Right lobe of liver (tissue), 6 donors: ENCODE results near the gene IAH1. TPM values are rescaled to one million over a fixed set of nuclear protein-coding genes. Genes with fewer than 3 reads are reported as not detected.
"Not testable (repeated sequence)": the region's sequence is repeated elsewhere in the genome, so short reads cannot be mapped to it uniquely, and the experiment has no call there.

Source experiments
- ATAC-seq, 4 donors: fragments of 200-7000 bp; cut with Tn5 transposase; one replicate each; pipeline ENCODE4 v1.9.1; 2020; ENCODE audit warnings: mild to moderate bottlenecking in 4 of 4, moderate library complexity in 4 of 4
- DNase-seq, 3 donors: peaks; one replicate each; pipeline ENCODE4 v3.0.0-alpha.2; 2020
- H3K27ac ChIP-seq, 3 donors: fragments of 200-600 bp; one replicate each; pipeline ENCODE4 v1.8.0; 2022
- H3K27me3 ChIP-seq, 2 donors: fragments of 200-600 bp; one replicate each; pipeline ENCODE4 v1.8.0; 2022
- H3K36me3 ChIP-seq, 4 donors: fragments of 200-600 bp; sonication (generic) in 1 of 4; one replicate each; pipeline versions ENCODE4 v1.5.1 to v1.8.0; 2017 to 2022; ENCODE audit warnings: control low read depth in 1 of 4
- H3K4me1 ChIP-seq, 4 donors: fragments of 200-600 bp; sonication (generic) in 1 of 4; one replicate each; pipeline versions ENCODE4 v1.5.1 to v1.8.0; 2017 to 2022; ENCODE audit warnings: control low read depth in 1 of 4
- H3K4me3 ChIP-seq, 3 donors: fragments of 200-600 bp; one replicate each; pipeline ENCODE4 v1.8.0; 2022
- H3K9me3 ChIP-seq, 4 donors: fragments of 200-600 bp; sonication (generic) in 1 of 4; one replicate each; pipeline versions ENCODE4 v1.5.1 to v1.8.0; 2017 to 2022; ENCODE audit warnings: control low read depth in 1 of 4
- CTCF ChIP-seq, 4 donors: fragments of 200-600 bp in 3 of 4; fragments of 450-650 bp in 1 of 4; IDR thresholded peaks; one replicate each; pipeline versions ENCODE4 v1.5.1 to v1.8.0; 2016 to 2022; ENCODE audit warnings: antibody characterized with exemption in 4 of 4, mild to moderate bottlenecking in 2 of 4
- POLR2A ChIP-seq: fragments of 450-650 bp; IDR thresholded peaks from one replicate; pipeline ENCODE4 v1.6.1; 2017; ENCODE audit warnings: antibody characterized with exemption, mild to moderate bottlenecking
- WGBS: methylation state at CpG from one replicate; pipeline ENCODE4 v1.1.6; 2018; ENCODE audit warnings: low coverage, low lambda C conversion rate; ENCODE audit not compliant: insufficient coverage; ENCODE audit errors: missing lambda C conversion rate; 5-methylcytosine and 5-hydroxymethylcytosine counted together
- intact Hi-C, 2 donors: fragments of 100-400 bp; cut with DNase I; formaldehyde crosslinking; loops; one replicate each; pipeline versions ENCODE4 v1.11.2 to v1.14.1; 2022
- total RNA-seq, 6 experiments: library from RNA; depleted of rRNA in 2 of 6; stranded (reverse); fragments of >200 nt in 2 of 6; fragmentation: NEBNext Ultra II Directional in 3 of 6; extraction: Animal tissue kit (Norgen Biotek cat#: 25700) in 3 of 6; gene quantifications; one replicate each; pipeline versions ENCODE4 v1.1.0 to v1.2.4, GENCODE V29; 2016 to 2023
- donor health status: DM: no; HTN: yes; CAD: no.
- donor health status: DM: no; HTN: no; CAD: no.
- donor health status: DM: no; HTN: no; CAD: no.
- donor health status: DM: no; HTN: yes; CAD: no.
- donor health status: DM: no; HTN: yes; CAD: no.

IAH1 gene
- total RNA-seq, 6 experiments from 2014 or later, result 30.4 to 41.3 (median 33.6) TPM

DNA sequence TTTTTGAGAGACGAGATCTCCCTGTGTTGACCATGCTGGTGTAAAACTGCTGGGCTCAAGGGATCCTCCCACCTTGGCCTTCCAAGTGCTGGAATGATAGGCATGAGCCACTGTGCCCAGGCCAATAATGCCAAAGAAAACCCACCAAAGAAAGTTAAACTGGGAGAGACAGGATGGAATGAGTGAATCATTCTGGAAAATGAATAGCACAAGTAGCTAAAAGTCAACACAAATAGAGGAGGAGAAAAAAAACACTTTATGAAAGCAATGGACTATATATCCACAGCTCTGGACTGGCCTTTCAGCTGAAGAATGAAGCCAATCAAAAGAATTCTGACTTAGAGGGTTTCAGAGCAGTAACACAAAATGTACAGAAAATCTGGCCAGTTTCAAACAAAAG is 23.9 kb downstream of the IAH1 start:
- ATAC-seq (no peak), DNase-seq (no peak)
- no peaks in the 10 kb centered on the region for H3K27me3 ChIP-seq
- H3K36me3 ChIP-seq, result peaks cover 0 to 50% (median 11%) of the 10 kb centered on the region in 4 donors
- no peaks in the 10 kb centered on the region for H3K9me3 ChIP-seq
- H3K4me3 ChIP-seq, result no peak overlapping the region
- H3K27ac ChIP-seq, result no peak overlapping the region
- 62% methylated on average over 1 of the region's 1 CpG for WGBS
- intact Hi-C loops, result no loop called here
- no peak for TF ChIP-seq POLR2A
- TF ChIP-seq CTCF (IDR thresholded peaks at IDR 0.05), result no peak
- H3K4me1 ChIP-seq, result no peaks in the 10 kb centered on the region

DNA sequence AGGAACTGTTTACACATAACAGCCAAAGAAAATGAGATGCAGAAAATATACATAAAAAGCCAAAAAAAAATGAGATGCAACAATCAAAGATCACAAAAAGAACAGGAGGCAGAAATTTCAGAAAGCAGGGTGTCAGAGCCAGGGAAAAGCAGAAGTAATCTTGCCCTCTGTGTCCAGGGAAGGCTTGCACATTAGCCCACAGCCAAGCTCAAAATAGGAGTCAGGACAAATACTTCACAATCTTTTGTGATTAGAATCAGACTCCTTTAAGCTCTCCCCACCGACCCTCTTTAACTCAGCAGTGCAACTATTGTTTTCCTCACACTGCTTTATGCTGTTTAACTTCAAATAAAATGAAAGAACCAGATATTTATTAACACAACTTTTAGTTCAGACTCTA is 34.6 kb downstream of the IAH1 start:
- Histone ChIP-seq H3K4me1 (no peaks in the 10 kb centered on the region), H3K4me3 (no peak overlapping the region), H3K27ac (no peak overlapping the region), H3K9me3 (no peaks in the 10 kb centered on the region), H3K27me3 (no peaks in the 10 kb centered on the region), H3K36me3 (peaks cover 0 to 34% (median 8%) of the 10 kb centered on the region in 4 donors)
- no peak for ATAC-seq
- intact Hi-C loops, result no loop called here
- TF ChIP-seq POLR2A (no peak), CTCF (IDR thresholded peaks at IDR 0.05) (no peak)
- DNase-seq, result no peak
- WGBS, result 24% methylated on average over 1 of the region's 1 CpG

- H3K9me3 ChIP-seq, DNase-seq, intact Hi-C loops, H3K27me3 ChIP-seq, H3K27ac ChIP-seq, H3K4me1 ChIP-seq, ATAC-seq, H3K4me3 ChIP-seq: not testable (repeated sequence)
- H3K36me3 ChIP-seq, result peaks cover 0 to 20% (median 10%) of the 10 kb centered on the region in 4 donors
- no CpG with 5 or more reads among the region's 3 CpGs for whole genome bisulfite sequencing
Measured at GRCh38 chr2:9513946-9514345, 39.6 kb downstream of the IAH1 start.

GRCh38 chr2:9517118-9517782 is 42.9 kb downstream of the IAH1 start:
- intact Hi-C loops, result no loop called here
- 91% methylated on average over 2 of the region's 2 CpGs for WGBS
- Histone ChIP-seq H3K36me3 (peaks cover 0 to 16% (median 10%) of the 10 kb centered on the region in 4 donors), H3K4me1 (no peaks in the 10 kb centered on the region), H3K27ac (no peak overlapping the region), H3K27me3 (no peaks in the 10 kb centered on the region), H3K4me3 (no peak overlapping the region), H3K9me3 (no peaks in the 10 kb centered on the region)
- DNase-seq (no peak), ATAC-seq (no peak)
- TF ChIP-seq POLR2A (no peak), CTCF (IDR thresholded peaks at IDR 0.05) (no peak)

DNA sequence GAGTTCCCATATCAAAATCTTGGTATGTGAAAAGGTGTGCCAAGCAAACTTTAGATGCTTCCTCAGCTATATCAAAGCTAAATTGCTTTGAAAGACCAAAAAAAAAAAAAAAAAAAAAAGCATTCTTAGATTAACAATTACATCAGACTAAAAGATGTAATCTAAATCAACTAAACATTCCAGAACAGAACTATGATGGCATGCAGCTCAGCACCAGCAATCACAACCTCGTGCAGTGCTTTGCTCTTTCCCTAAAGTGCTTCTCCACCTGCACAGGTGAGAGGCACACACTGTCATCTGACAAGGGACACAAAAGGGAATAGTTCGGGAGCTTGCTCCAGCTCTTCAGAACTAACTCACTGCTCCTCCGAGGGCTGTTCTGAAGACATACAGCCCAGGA is 43.8 kb downstream of the IAH1 start:
- no peaks in the 10 kb centered on the region for H3K27me3 ChIP-seq
- ATAC-seq (no peak), DNase-seq (no peak)
- no peaks in the 10 kb centered on the region for H3K9me3 ChIP-seq
- H3K4me3 ChIP-seq, result no peak overlapping the region
- no peaks in the 10 kb centered on the region for H3K4me1 ChIP-seq
- intact Hi-C loops, result no loop called here
- no peak overlapping the region for H3K27ac ChIP-seq
- 92% methylated on average over 3 of the region's 3 CpGs for WGBS
- TF ChIP-seq CTCF (IDR thresholded peaks at IDR 0.05) (no peak), POLR2A (no peak)
- H3K36me3 ChIP-seq, result peaks cover 0 to 16% (median 6%) of the 10 kb centered on the region in 4 donors
